WTC11 (cell line): ENCODE measurements around the gene ZNF276. TPM values are rescaled to one million over a fixed set of nuclear protein-coding genes. Genes with fewer than 3 reads are reported as not detected.

Experiments
- AFF4 ChIP-seq: sonication (generic); formaldehyde crosslinking; IDR thresholded peaks from 2 replicates; pipeline ENCODE4 v1.8.1; 2023; ENCODE audit warnings: mild to moderate bottlenecking, missing genetic modification reagents, borderline replicate concordance
- FOXK1 ChIP-seq: sonication (generic); formaldehyde crosslinking; IDR thresholded peaks from 2 replicates; pipeline ENCODE4 v1.8.0; 2022; ENCODE audit warnings: mild to moderate bottlenecking, moderate library complexity, missing genetic modification reagents
- GRHL2 ChIP-seq: fragments of 250-450 bp; sonication (Bioruptor Pico); IDR thresholded peaks from 2 replicates; pipeline ENCODE4 v1.8.0; 2022; ENCODE audit warnings: mild to moderate bottlenecking, moderate library complexity; ENCODE audit not compliant: insufficient replicate concordance, severe bottlenecking
- GTF2I ChIP-seq: fragments of 250-450 bp; sonication (Bioruptor Pico); conservative IDR thresholded peaks from 2 replicates; pipeline ENCODE4 v1.4.0; 2021; ENCODE audit warnings: mild to moderate bottlenecking
- HMGA2 ChIP-seq: fragments of 250-450 bp; sonication (Bioruptor Pico); IDR thresholded peaks from 2 replicates; pipeline ENCODE4 v1.4.0; 2021; ENCODE audit warnings: mild to moderate bottlenecking, moderate library complexity
- IRF1 ChIP-seq: sonication (generic); formaldehyde crosslinking; IDR thresholded peaks from 2 replicates; pipeline ENCODE4 v1.8.0; 2023; ENCODE audit warnings: missing genetic modification reagents
- MAX ChIP-seq: sonication (generic); formaldehyde crosslinking; IDR thresholded peaks from 2 replicates; pipeline ENCODE4 v1.8.0; 2022; ENCODE audit warnings: mild to moderate bottlenecking, missing genetic modification reagents
- NFE2L1 ChIP-seq: sonication (generic); formaldehyde crosslinking; IDR thresholded peaks from 2 replicates; pipeline ENCODE4 v1.8.1; 2023; ENCODE audit warnings: missing genetic modification reagents
- PRRX2 ChIP-seq: fragments of 250-450 bp; sonication (Bioruptor Pico); IDR thresholded peaks from 2 replicates; pipeline ENCODE4 v1.8.0; 2021; ENCODE audit warnings: mild to moderate bottlenecking
- SMAD3 ChIP-seq: sonication (generic); formaldehyde crosslinking; IDR thresholded peaks from 2 replicates; pipeline ENCODE4 v1.8.0; 2022; ENCODE audit warnings: missing genetic modification reagents, mild to moderate bottlenecking, borderline replicate concordance
- SMAD4 ChIP-seq: sonication (generic); formaldehyde crosslinking; IDR thresholded peaks from 2 replicates; pipeline ENCODE4 v1.8.0; 2022; ENCODE audit warnings: mild to moderate bottlenecking, missing genetic modification reagents
- SP1 ChIP-seq: sonication (generic); formaldehyde crosslinking; conservative IDR thresholded peaks from 2 replicates; pipeline ENCODE4 v1.8.1; 2022; ENCODE audit warnings: missing genetic modification reagents
- TP53 ChIP-seq: sonication (generic); formaldehyde crosslinking; IDR thresholded peaks from 2 replicates; pipeline ENCODE4 v1.8.1; 2023; ENCODE audit warnings: mild to moderate bottlenecking, missing genetic modification reagents
- USF1 ChIP-seq: sonication (generic); formaldehyde crosslinking; IDR thresholded peaks from 2 replicates; pipeline ENCODE4 v1.8.0; 2022; ENCODE audit warnings: mild to moderate bottlenecking, missing genetic modification reagents
- ZMAT4 ChIP-seq: fragments of 250-450 bp; sonication (Bioruptor Pico); IDR thresholded peaks from 2 replicates; pipeline ENCODE4 v1.9.0; 2021; ENCODE audit warnings: mild to moderate bottlenecking
- ZNF138 ChIP-seq: sonication (generic); formaldehyde crosslinking; conservative IDR thresholded peaks from 2 replicates; pipeline ENCODE4 v1.8.1; 2022; ENCODE audit warnings: mild to moderate bottlenecking, moderate library complexity, missing genetic modification reagents
- ZNF232 ChIP-seq: sonication (generic); formaldehyde crosslinking; IDR thresholded peaks from 2 replicates; pipeline ENCODE4 v1.8.0; 2022; ENCODE audit warnings: mild to moderate bottlenecking, missing genetic modification reagents
- ZNF263 ChIP-seq: sonication (generic); formaldehyde crosslinking; IDR thresholded peaks from 2 replicates; pipeline ENCODE4 v1.8.1; 2022; ENCODE audit warnings: low read depth, mild to moderate bottlenecking, moderate library complexity, missing genetic modification reagents
- ZNF281 ChIP-seq: sonication (generic); formaldehyde crosslinking; IDR thresholded peaks from 2 replicates; pipeline ENCODE4 v1.8.0; 2023; ENCODE audit warnings: mild to moderate bottlenecking, missing genetic modification reagents
- ZNF396 ChIP-seq: fragments of 250-450 bp; sonication (Bioruptor Pico); IDR thresholded peaks from 2 replicates; pipeline ENCODE4 v1.8.0; 2021; ENCODE audit warnings: mild to moderate bottlenecking, moderate library complexity, borderline replicate concordance
- ZNF416 ChIP-seq: fragments of 250-450 bp; sonication (Bioruptor Pico); IDR thresholded peaks from 2 replicates; pipeline ENCODE4 v1.9.0; 2021; ENCODE audit warnings: mild to moderate bottlenecking, inconsistent platforms
- ZNF425 ChIP-seq: fragments of 250-450 bp; sonication (Bioruptor Pico); conservative IDR thresholded peaks from 2 replicates; pipeline ENCODE4 v1.9.0; 2021; ENCODE audit warnings: mild to moderate bottlenecking
- ZNF532 ChIP-seq: fragments of 250-450 bp; sonication (Bioruptor Pico); IDR thresholded peaks from 2 replicates; pipeline ENCODE4 v1.9.0; 2021; ENCODE audit warnings: mild to moderate bottlenecking, borderline replicate concordance
- total RNA-seq: library from RNA; stranded (reverse); gene quantifications from 3 replicates; pipeline ENCODE4 v1.2.3, GENCODE V29; 2021

The ZNF276 gene
- total RNA-seq, 1 experiment from 2014 or later, result 16.6 TPM

GRCh38 chr16:89686520-89687091, 34.7 kb upstream of the ZNF276 start, which contains the start of gene CDK10 (continued):
- TF ChIP-seq SMAD4 (CRISPR knock-in tag) (no peak), ZNF281 (CRISPR knock-in tag) (peak; percentile 77; the same call in 1 of the 2 replicates), ZNF416 (CRISPR knock-in tag) (peak; percentile 71; the same call in 1 of the 2 replicates), ZNF396 (CRISPR knock-in tag) (no peak), GTF2I (CRISPR knock-in tag) (no peak), USF1 (CRISPR knock-in tag) (no peak), FOXK1 (peak; percentile 64), IRF1 (CRISPR knock-in tag) (peak; percentile 77; the same call in 1 of the 2 replicates), PRRX2 (CRISPR knock-in tag) (no peak), SMAD3 (peak; percentile 76; the same call in 1 of the 2 replicates), TP53 (CRISPR knock-in tag) (0 out of 2 replicates have a peak, but pooled peaks have one; percentile 36), AFF4 (0 out of 2 replicates have a peak, but pooled peaks have one; percentile 64), GRHL2 (CRISPR knock-in tag) (no peak), HMGA2 (no peak), ZNF138 (CRISPR knock-in tag) (0 out of 2 replicates have a peak, but pooled peaks have one; percentile 52), SP1 (CRISPR knock-in tag) (peak; percentile 88), MAX (CRISPR knock-in tag) (peak; percentile 90), ZNF263 (CRISPR knock-in tag) (0 out of 2 replicates have a peak, but pooled peaks have one; percentile 18), ZNF232 (CRISPR knock-in tag) (peak; percentile 85; the same call in 1 of the 2 replicates), ZNF425 (CRISPR knock-in tag) (no peak), NFE2L1 (CRISPR knock-in tag) (peak; percentile 40; the same call in 1 of the 2 replicates), ZMAT4 (CRISPR knock-in tag) (no peak), ZNF532 (CRISPR knock-in tag) (no peak)
